ENCODE results near the gene GASK1A.
"Not testable (repeated sequence)": the region's sequence is repeated elsewhere in the genome, so short reads cannot be mapped to it uniquely, and the experiment has no call there.

Gene GASK1A

GRCh38 chr3:43034911-43035310 lies 55.8 kb downstream of the GASK1A start:
- DNase-seq: no peak

- no peak for DNase-seq
Measured at GRCh38 chr3:43035801-43036365, 56.8 kb downstream of the GASK1A start.

GRCh38 chr3:43036621-43037423 lies 57.7 kb downstream of the GASK1A start:
- DNase-seq: no peak

GRCh38 chr3:43038010-43038409 lies 58.9 kb downstream of the GASK1A start:
- DNase-seq: no peak

- DNase-seq: no peak
Measured at GRCh38 chr3:43041517-43041916, 62.4 kb downstream of the GASK1A start.

GRCh38 chr3:43043071-43043766 lies 64.1 kb downstream of the GASK1A start:
- no peak for DNase-seq

- no peak for DNase-seq
Measured at GRCh38 chr3:43043793-43044192, 64.7 kb downstream of the GASK1A start.

- not testable (repeated sequence) for DNase-seq
Measured at GRCh38 chr3:43045079-43045478, 66.0 kb downstream of the GASK1A start.

GRCh38 chr3:43046583-43046982 lies 67.5 kb downstream of the GASK1A start:
- DNase-seq: no peak

- DNase-seq: no peak
Measured at GRCh38 chr3:43048470-43048869, 69.4 kb downstream of the GASK1A start.

- no peak for DNase-seq
Measured at GRCh38 chr3:43053291-43053690, 74.2 kb downstream of the GASK1A start.

- DNase-seq: no peak
Measured at GRCh38 chr3:43054754-43055153, 75.6 kb downstream of the GASK1A start.

GRCh38 chr3:43055393-43055792 lies 76.3 kb downstream of the GASK1A start:
- no peak for DNase-seq

- no peak for DNase-seq
Measured at GRCh38 chr3:43055806-43056770, 77.0 kb downstream of the GASK1A start.

GRCh38 chr3:43059456-43059855 lies 80.3 kb downstream of the GASK1A start:
- no peak for DNase-seq

- DNase-seq: no peak
Measured at GRCh38 chr3:43061101-43061895, 82.2 kb downstream of the GASK1A start.

GRCh38 chr3:43062040-43062563 lies 83.0 kb downstream of the GASK1A start:
- no peak for DNase-seq

GRCh38 chr3:43062564-43063040 lies 83.5 kb downstream of the GASK1A start:
- no peak for DNase-seq

GRCh38 chr3:43063114-43063513 lies 84.0 kb downstream of the GASK1A start:
- no peak for DNase-seq

GRCh38 chr3:43070670-43071069 lies 91.6 kb downstream of the GASK1A start:
- not testable (repeated sequence) for DNase-seq

- DNase-seq: no peak
Measured at GRCh38 chr3:43071313-43071893, 92.3 kb downstream of the GASK1A start.

Data from NCI-H2107 (cell line).